Putamen (tissue), 1 donor: Measurements from ENCODE around the gene ADGRL1.

Experiments
- DNase-seq: peaks from one replicate; pipeline ENCODE4 v3.0.0-alpha.2; 2016; ENCODE audit warnings: low spot score

Gene ADGRL1

GRCh38 chr19:14138576-14139265 lies 67.2 kb downstream of the ADGRL1 start:
- DNase-seq, result no peak

GRCh38 chr19:14136509-14137281 lies 69.3 kb downstream of the ADGRL1 start, which contains the start of gene ASF1B:
TSS of gene ASF1B (minus strand) at chr19:14136589. CDS start at chr19:14136456, 133 bp downstream.
- peak; percentile 100 for DNase-seq

GRCh38 chr19:14135985-14136508 lies 69.9 kb downstream of the ADGRL1 start:
- no peak for DNase-seq

- DNase-seq, result no peak
These were observed 70.6 kb downstream of the ADGRL1 start for GRCh38 chr19:14135355-14135754.

DNA sequence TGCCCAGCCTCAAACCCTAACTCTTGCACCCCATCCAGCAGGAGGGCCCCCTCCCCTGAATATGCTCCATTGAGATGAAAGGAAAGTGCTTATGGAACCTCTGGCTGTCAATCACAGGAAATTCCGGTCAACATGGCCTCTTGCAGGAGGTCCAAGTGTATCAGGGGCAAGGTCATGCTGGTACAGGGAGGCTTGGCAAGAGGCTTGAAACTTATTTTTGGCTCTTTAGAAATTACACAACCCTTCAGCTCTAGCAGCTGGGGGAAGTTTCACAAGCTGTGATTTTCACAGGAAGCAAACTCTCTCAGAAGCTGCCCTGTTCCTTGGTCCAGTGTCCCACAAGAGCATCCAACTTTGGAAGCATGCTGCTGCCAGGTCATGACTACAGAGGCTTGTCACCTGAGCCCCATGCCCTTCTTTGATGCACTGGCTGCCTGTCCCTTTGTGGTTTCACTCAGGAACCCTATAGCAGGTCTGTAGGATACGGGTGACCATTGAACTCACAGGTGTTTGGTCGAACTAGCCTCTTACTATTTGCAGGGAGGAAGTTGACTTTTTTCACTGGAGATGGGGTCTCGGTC lies 78.0 kb downstream of the ADGRL1 start:
- no peak for DNase-seq

DNA sequence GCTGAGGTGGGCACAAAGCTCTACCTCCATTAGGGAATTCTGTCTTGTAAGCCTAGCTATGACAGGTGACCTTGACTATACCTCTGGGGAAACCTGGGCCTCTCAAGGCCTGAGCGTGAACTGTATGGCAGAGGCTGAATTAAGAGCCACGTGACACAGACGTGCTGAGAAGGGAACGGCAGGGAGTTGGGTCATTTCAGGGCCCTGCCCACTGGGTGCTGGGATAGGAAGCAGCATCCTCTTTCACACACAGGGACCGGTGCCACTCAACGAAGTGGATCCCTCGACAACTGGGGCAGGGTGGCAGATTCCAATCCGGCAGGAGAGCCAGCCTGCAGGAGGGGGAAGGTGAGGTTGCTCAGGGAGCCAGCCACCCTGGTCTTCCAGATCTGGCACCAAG lies 78.8 kb downstream of the ADGRL1 start:
- DNase-seq, result no peak

DNA sequence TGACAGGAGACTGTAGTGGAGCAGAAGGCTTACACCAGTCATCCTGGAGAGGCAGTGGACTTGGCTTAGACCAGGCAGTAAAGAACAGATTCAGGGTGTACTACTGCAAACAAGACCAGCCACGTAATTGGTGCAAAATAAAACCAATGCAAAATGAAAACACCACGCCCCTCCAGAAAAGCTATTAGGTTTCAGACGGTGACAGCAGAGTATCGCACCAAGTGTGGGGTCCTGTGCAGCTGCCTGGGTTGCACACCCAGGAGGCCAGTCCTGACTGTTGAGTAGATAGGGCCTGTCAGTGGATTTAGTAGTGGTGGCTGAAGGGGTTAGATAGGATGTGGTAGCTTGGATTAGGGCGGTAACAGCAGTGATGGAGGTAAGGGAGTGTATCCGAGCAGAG lies 83.0 kb downstream of the ADGRL1 start:
- no peak for DNase-seq

DNA sequence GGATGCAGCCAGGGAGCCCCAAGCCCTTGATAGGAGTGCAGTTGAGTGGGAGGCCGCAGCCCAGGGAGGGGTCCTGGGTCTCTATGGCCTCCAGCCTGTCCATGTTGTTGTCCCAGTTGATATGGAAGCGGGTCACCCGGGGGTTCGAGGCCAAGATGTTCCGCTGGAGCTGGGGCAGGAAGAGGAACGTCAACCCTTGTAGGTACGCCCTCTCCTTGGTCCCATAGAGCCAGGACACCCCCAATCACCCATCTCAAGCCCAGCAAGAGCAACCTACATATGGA lies 85.5 kb downstream of the ADGRL1 start:
- DNase-seq, result no peak

DNA sequence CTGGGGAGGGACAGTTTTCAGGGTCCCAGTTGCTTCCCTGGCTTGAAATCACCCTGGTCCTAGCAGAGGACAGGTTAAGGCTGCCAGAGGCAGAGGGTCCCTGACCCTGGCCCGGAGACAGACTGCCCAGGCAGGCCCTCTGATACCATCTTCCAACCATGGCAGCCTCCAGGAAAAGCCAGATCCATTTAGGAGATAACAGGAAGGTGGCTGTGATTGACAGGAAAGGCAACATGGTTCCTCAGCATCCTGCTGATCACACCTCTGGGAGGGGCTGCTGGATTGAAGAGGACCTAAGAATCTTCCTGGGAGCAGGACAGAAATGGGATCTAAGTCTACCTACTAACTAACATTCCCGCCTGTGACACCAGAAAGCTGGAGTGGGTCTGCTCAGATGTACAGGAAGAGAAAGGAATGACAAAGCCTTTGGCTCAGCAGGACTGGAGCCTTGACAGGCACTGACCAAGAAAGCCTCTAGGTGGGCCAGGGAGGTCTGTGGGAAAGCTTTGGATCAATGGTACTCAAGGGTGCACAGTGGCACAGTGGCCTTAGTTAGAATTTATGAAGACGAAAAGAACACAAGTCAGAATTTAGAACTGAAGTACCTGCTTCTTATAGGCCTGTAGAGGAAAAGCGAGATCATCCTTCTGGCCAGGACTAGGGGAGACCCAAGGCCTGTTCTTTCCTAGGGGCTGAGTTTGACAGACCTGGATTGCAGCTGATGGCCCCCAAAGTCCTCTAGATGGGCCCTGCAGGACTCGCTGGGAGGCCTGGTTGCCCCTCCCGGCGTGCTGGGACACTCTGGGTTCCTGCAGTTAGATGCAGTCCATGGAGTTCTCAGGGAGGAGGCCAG lies 86.1 kb downstream of the ADGRL1 start:
- no peak for DNase-seq

DNA sequence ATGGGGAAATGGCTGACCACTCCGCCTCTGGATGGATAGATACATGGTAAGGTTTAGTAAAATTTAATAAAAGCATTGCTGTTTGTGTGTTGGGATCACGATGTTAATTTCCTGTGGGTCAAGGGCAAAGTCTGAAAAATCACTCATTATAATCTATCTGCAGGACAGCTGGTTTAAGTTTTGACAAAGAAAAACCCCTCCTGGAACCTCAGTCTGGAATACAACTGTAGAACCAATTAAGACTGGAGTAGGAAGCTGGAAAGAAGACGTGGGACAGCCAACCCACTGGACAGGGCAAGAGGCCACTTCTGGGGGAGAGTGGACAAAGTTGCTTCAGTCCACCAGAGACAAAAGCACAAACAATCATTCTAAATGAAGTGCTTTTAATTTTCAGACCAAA lies 86.8 kb downstream of the ADGRL1 start:
- no peak for DNase-seq

DNA sequence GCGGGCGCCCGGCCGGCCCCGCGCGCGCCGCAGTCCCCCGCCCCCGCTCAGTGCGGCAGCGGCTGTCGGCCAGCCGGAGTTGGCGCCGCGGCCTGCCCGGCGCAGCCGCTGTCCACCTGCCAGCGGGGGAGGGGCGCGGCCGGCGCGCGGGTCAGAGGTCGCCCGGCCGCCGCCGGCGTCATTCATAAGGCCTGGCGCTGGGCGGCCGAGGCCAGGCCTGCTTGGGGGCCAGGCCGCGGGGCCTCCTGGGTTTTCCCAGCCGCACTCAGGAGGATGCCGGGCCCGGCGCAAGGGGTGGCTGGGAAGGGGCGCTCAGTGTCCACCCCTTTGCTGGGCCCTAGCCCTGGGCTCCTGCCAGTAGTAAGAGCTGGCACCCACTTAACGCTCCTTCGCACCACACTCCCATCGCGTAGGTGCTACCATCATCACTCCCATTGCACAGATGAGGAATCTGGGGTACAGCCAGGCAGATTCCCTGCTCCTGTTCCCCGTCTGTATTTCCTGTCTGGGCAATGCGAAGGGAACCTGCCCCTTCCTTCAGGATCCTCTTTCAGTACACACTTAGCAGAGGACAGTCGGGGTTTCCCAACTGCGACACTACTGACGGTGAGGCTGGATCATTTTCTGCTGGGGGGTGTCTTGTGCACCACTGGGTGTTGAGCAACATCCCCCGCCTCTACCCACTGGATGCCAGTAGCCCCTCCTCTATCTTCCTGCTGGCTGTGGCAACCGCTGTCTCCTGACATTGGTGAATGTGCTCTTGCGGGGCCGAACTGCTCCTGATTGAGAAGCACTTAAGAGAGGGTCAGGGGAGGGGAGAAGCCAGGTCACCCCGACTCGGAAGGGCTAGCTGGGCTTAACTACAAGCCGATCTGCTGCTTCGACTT lies 87.6 kb downstream of the ADGRL1 start:
- DNase-seq, result peak; percentile 74

- DNase-seq, result peak; percentile 99
These were observed 88.3 kb downstream of the ADGRL1 start, which contains the start of gene PRKACA for GRCh38 chr19:14117668-14118164. TSS of gene PRKACA (minus strand) at chr19:14117762. CDS start at chr19:14117547, 215 bp downstream.

DNA sequence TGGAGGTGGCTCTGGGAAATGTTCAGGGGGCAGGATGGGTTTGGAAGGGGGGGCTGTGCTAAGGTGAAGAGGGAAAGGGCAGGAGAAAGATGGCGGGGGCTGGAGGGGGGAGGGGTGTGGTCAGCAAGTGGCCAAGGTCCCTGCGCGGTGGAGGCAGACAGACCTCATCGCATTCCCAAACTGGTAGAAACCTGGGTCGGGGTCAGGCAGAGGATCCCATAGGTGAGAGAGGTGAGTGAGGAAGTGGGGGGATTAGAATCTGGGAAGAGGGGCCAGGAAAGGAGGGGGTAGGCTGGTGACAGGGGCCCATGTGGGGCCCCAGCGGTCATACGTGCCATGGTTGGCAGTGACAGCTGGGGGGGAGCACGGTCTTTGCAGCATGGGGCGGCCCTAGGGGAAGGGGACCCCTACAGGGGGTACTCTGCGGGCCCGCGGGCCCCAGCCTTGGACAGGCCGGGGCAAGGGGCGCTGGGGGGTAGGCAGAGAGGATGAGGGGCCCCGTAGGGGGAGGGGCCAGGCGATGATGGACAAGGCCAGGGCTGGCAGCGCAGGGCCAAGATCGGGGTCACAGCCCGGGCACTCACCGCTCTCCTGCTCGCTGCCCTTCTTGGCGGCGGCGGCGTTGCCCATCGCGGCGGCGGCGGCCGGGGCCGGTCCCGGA lies 88.9 kb downstream of the ADGRL1 start:
- DNase-seq, result no peak

DNA sequence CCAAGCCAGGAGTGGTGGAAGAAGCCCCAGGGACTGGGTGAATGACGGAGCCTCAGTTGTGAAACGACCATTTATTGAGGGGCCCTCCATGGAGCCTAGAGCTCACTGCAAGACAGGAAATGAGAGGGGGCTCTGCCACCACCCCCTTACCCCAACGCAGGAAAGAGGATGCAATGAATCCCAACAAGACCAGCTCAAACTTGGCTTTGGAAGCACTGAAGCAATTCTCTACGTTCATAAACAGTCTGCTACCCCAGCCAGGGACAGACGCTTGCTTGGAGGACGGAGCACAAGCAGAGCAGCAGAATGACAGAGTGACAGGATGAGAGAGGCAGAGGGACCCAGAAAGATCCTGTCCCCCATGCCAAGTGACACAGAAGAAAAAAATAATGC lies 89.4 kb downstream of the ADGRL1 start:
- no peak for DNase-seq

DNA sequence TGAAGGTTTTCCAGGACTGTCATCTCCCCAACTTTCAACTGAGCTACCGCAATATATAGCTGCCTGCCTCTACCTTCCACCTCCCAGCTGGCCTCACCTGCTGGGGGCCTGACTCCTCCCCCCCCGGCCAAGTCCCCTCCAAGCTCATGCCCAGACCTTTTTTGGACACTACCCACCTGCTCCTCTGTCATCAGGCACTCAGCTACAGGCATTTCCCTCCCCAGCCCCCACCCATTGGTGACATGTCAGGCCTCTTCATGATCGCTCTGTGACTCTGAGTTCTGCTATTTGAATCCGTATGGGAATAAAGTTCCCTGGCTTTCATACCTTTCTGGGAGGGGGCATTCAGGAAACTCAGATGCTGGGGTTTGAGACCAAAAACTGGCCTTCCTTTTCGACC lies 90.2 kb downstream of the ADGRL1 start:
- DNase-seq, result no peak

- DNase-seq, result no peak
These were observed 91.1 kb downstream of the ADGRL1 start for GRCh38 chr19:14114854-14115253.

GRCh38 chr19:14114439-14114838 lies 91.5 kb downstream of the ADGRL1 start:
- DNase-seq, result no peak

- no peak for DNase-seq
These were observed 92.1 kb downstream of the ADGRL1 start for GRCh38 chr19:14113762-14114414.

- no peak for DNase-seq
These were observed 93.1 kb downstream of the ADGRL1 start for GRCh38 chr19:14112809-14113385.
